HEK293 (cell line): ENCODE measurements around the gene DHRS4.

Experiments
- CTCF ChIA-PET: fragments of 350-600 bp; formaldehyde crosslinking; extraction: SDS; loops from one replicate; lab custom pipeline; 2021; ENCODE audit warnings: antibody characterized with exemption; lab: Yijun Ruan, JAX
- POLR2A ChIA-PET: fragments of 300-600 bp; formaldehyde crosslinking; extraction: SDS; loops from one replicate; lab custom pipeline; 2020; ENCODE audit warnings: antibody characterized with exemption, inconsistent platforms; lab: Yijun Ruan, JAX
- H3K27ac ChIP-seq: fragments of 200-500 bp; sonication (Bioruptor generic); 2 replicates; pipeline ENCODE4 v1.5.1; 2014; ENCODE audit warnings: low read depth, low read length, control low read depth, inconsistent platforms; ENCODE audit errors: extremely low read depth
- H3K36me3 ChIP-seq, 2 experiments: fragments of 200-500 bp in 1 of 2; sonication (Bioruptor generic) in 1 of 2; 1 replicate in 1 of 2; 2 replicates in 1 of 2; pipeline ENCODE4 v1.5.1; 2014 to 2017; ENCODE audit warnings: inconsistent platforms in 2 of 2, low read length in 2 of 2; ENCODE audit not compliant: control insufficient read depth in 2 of 2, insufficient read depth in 1 of 2
- H3K4me1 ChIP-seq: fragments of 200-500 bp; sonication (Bioruptor generic); 2 replicates; pipeline ENCODE4 v1.5.1; 2014; ENCODE audit warnings: mild to moderate bottlenecking, low read length, inconsistent platforms; ENCODE audit not compliant: control insufficient read depth, insufficient read depth
- H3K4me3 ChIP-seq: 2 replicates; pipeline ENCODE4 v1.5.1; 2011; ENCODE audit warnings: low read depth, mild to moderate bottlenecking, control low read depth, low read length, moderate library complexity
- H3K9me3 ChIP-seq: fragments of 200-500 bp; sonication (Bioruptor generic); 2 replicates; pipeline ENCODE4 v1.5.1; 2014; ENCODE audit warnings: low read depth, low read length, inconsistent platforms; ENCODE audit not compliant: control insufficient read depth, insufficient read depth
- BCL11B ChIP-seq: fragments of 450-650 bp; formaldehyde crosslinking; IDR thresholded peaks from 2 replicates; pipeline ENCODE4 v1.5.1; 2016; ENCODE audit warnings: low read depth, missing biosample characterization, missing genetic modification characterization
- FEZF1 ChIP-seq: fragments of 450-650 bp; formaldehyde crosslinking; IDR thresholded peaks from 2 replicates; pipeline ENCODE4 v1.5.1; 2016; ENCODE audit warnings: missing biosample characterization, missing genetic modification characterization
- GLIS1 ChIP-seq: fragments of 450-650 bp; formaldehyde crosslinking; IDR thresholded peaks from 2 replicates; pipeline ENCODE4 v1.5.1; 2016; ENCODE audit warnings: missing biosample characterization, missing genetic modification characterization
- INSM2 ChIP-seq: fragments of 450-650 bp; formaldehyde crosslinking; IDR thresholded peaks from 2 replicates; pipeline ENCODE4 v1.5.1; 2016; ENCODE audit warnings: missing biosample characterization, missing genetic modification characterization
- RBAK ChIP-seq: fragments of 450-650 bp; formaldehyde crosslinking; IDR thresholded peaks from 2 replicates; pipeline ENCODE4 v1.5.1; 2016; ENCODE audit warnings: missing biosample characterization, missing genetic modification characterization
- REPIN1 ChIP-seq: fragments of 450-650 bp; formaldehyde crosslinking; IDR thresholded peaks from 2 replicates; pipeline ENCODE4 v1.5.1; 2017; ENCODE audit warnings: missing biosample characterization, missing genetic modification characterization, low read depth
- ZNF146 ChIP-seq: fragments of 450-650 bp; formaldehyde crosslinking; IDR thresholded peaks from 2 replicates; pipeline ENCODE4 v1.5.1; 2016; ENCODE audit warnings: missing biosample characterization, missing genetic modification characterization
- ZNF16 ChIP-seq: fragments of 450-650 bp; formaldehyde crosslinking; IDR thresholded peaks from 2 replicates; pipeline ENCODE4 v1.5.1; 2016; ENCODE audit warnings: low read depth, missing biosample characterization, missing genetic modification characterization
- ZNF184 ChIP-seq: fragments of 450-650 bp; IDR thresholded peaks from 2 replicates; pipeline ENCODE4 v1.5.1; 2018; ENCODE audit warnings: missing biosample characterization, mild to moderate bottlenecking, missing genetic modification characterization
- ZNF324 ChIP-seq: fragments of 450-650 bp; formaldehyde crosslinking; IDR thresholded peaks from 2 replicates; pipeline ENCODE4 v1.5.1; 2016; ENCODE audit warnings: missing biosample characterization, missing genetic modification characterization
- ZNF423 ChIP-seq: fragments of 450-650 bp; formaldehyde crosslinking; IDR thresholded peaks from 2 replicates; pipeline ENCODE4 v1.5.1; 2016; ENCODE audit warnings: missing biosample characterization, missing genetic modification characterization
- ZNF518A ChIP-seq: fragments of 450-650 bp; formaldehyde crosslinking; conservative IDR thresholded peaks from 2 replicates; pipeline ENCODE4 v1.5.1; 2016; ENCODE audit warnings: low read depth, missing biosample characterization, missing genetic modification characterization
- ZNF549 ChIP-seq: fragments of 450-650 bp; IDR thresholded peaks from 2 replicates; pipeline ENCODE4 v1.5.1; 2018; ENCODE audit warnings: missing biosample characterization, missing genetic modification characterization, mild to moderate bottlenecking, inconsistent platforms, moderate library complexity
- ZNF561 ChIP-seq: fragments of 450-650 bp; IDR thresholded peaks from 2 replicates; pipeline ENCODE4 v1.5.1; 2018; ENCODE audit warnings: missing biosample characterization, missing genetic modification characterization, borderline replicate concordance
- ZNF600 ChIP-seq: fragments of 450-650 bp; formaldehyde crosslinking; IDR thresholded peaks from 2 replicates; pipeline ENCODE4 v1.5.1; 2016; ENCODE audit warnings: missing biosample characterization, missing genetic modification characterization
- ZNF664 ChIP-seq: fragments of 450-650 bp; formaldehyde crosslinking; IDR thresholded peaks from 2 replicates; pipeline ENCODE4 v1.5.1; 2016; ENCODE audit warnings: missing biosample characterization, missing genetic modification characterization
- TF ChIP-seq, protein P1 (sequence below): fragments of 450-650 bp; formaldehyde crosslinking; IDR thresholded peaks from 2 replicates; pipeline ENCODE4 v1.5.1; 2017; ENCODE audit warnings: missing biosample characterization, missing genetic modification characterization

Gene DHRS4

GRCh38 chr14:23930742-23931141 is 22.8 kb upstream of the DHRS4 start (continued):
- TF ChIP-seq, protein P1, sequence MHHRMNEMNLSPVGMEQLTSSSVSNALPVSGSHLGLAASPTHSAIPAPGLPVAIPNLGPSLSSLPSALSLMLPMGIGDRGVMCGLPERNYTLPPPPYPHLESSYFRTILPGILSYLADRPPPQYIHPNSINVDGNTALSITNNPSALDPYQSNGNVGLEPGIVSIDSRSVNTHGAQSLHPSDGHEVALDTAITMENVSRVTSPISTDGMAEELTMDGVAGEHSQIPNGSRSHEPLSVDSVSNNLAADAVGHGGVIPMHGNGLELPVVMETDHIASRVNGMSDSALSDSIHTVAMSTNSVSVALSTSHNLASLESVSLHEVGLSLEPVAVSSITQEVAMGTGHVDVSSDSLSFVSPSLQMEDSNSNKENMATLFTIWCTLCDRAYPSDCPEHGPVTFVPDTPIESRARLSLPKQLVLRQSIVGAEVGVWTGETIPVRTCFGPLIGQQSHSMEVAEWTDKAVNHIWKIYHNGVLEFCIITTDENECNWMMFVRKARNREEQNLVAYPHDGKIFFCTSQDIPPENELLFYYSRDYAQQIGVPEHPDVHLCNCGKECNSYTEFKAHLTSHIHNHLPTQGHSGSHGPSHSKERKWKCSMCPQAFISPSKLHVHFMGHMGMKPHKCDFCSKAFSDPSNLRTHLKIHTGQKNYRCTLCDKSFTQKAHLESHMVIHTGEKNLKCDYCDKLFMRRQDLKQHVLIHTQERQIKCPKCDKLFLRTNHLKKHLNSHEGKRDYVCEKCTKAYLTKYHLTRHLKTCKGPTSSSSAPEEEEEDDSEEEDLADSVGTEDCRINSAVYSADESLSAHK (tag by site-specific recombination) = no peak
- TF ChIP-seq RBAK = no peak
- no peak for TF ChIP-seq INSM2 (tag by site-specific recombination)
- no peak for TF ChIP-seq FEZF1 (tag by site-specific recombination)

- POLR2A ChIA-PET = no interaction called here
- no peaks in the 10 kb centered on the region for H3K36me3 ChIP-seq
- no peaks in the 10 kb centered on the region for H3K9me3 ChIP-seq
- CTCF ChIA-PET = interaction anchor here (0.7 to 3.6 kb wide), 6 partner anchors 21 to 343 kb away, joined by 3 to 33 read pairs (median 5); no protein-coding TSS in a partner anchor
- H3K4me1 ChIP-seq = no peaks in the 10 kb centered on the region
- no peak overlapping the region for H3K27ac ChIP-seq
- H3K4me3 ChIP-seq = no peak overlapping the region
- TF ChIP-seq ZNF184 (tag by site-specific recombination) (no peak), ZNF561 (tag by site-specific recombination) (no peak), ZNF16 (no peak), ZNF549 (tag by site-specific recombination) (no peak), ZNF324 (tag by site-specific recombination) (no peak)
Measured at GRCh38 chr14:23931721-23932289, 21.8 kb upstream of the DHRS4 start.

GRCh38 chr14:23932639-23933038 is 20.9 kb upstream of the DHRS4 start:
- CTCF ChIA-PET = interaction anchor here (0.6 to 1.8 kb wide), 4 partner anchors 145 to 301 kb away, joined by 3 to 7 read pairs (median 4); no protein-coding TSS in a partner anchor
- no peaks in the 10 kb centered on the region for H3K36me3 ChIP-seq
- H3K27ac ChIP-seq = no peak overlapping the region
- H3K9me3 ChIP-seq = no peaks in the 10 kb centered on the region
- H3K4me3 ChIP-seq = no peak overlapping the region
- TF ChIP-seq REPIN1 (tag by site-specific recombination) (no peak), ZNF423 (tag by site-specific recombination) (no peak), ZNF146 (no peak), ZNF664 (tag by site-specific recombination) (no peak), GLIS1 (tag by site-specific recombination) (no peak), BCL11B (no peak), ZNF600 (tag by site-specific recombination) (no peak), ZNF518A (no peak)
- POLR2A ChIA-PET = no interaction called here
- H3K4me1 ChIP-seq = no peaks in the 10 kb centered on the region
